ENCODE measurements around the gene EXOC4.

DNA sequence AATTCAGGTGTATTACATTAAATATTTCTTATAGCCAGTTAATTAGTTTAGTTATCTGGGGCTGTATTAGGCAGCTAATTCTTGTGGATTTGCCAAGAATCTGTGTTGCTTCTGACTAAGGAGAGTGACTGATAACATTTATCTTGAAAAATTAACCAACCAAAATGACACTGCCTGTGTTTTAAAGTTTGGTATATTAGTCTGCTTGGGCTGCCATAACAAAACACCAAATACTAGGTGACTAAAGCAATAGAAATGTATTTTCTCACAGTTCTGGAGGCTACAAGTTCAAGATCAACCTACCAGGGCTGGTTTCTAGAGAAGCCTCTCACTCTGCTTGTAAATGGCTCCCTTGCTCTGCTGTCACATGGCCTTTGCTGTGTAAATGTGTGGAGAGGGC lies 12.9 kb downstream of the EXOC4 start:
- TF ChIP-seq POLR2A (IDR thresholded peaks at IDR 0.05) (no peak), CTCF (IDR thresholded peaks at IDR 0.05 in 4 of 5, conservative IDR thresholded peaks at IDR 0.05 in 1 of 5) (no peak)

Data from gastrocnemius medialis (tissue), 4 donors.